DMS153 (cell line): ENCODE data around the gene ENTPD7.

Source experiments
- DNase-seq: peaks from one replicate; lab custom pipeline; 2025; lab: John Stamatoyannopoulos, UW

Gene ENTPD7

DNA sequence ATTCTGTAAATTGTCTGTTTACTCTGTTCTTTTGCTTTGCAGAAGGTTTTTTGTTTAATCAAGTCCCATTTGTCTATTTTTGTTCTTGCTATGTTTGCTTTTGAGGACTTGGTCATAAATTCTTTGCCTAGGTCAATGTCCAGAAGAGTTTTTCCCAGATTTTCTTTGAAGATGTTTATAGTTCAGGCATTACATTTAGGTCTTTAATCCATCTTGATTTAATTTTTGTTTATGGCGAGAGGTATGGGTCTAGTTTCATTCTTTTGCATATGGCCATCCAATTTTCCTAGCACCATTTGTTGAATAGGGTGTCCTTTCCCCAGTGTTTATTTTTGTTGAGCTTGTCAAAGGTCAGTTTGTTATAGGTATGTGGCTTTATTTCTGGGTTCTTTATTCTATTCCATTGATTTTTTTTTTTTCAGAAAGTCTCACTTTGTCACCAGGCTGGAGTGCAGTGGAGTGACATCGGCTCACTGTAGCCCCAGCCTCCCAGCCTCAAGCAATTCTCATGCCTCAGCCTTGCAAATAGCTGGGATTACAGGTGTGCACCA, 11.6 kb upstream of the ENTPD7 start:
- no peak for DNase-seq

DNA sequence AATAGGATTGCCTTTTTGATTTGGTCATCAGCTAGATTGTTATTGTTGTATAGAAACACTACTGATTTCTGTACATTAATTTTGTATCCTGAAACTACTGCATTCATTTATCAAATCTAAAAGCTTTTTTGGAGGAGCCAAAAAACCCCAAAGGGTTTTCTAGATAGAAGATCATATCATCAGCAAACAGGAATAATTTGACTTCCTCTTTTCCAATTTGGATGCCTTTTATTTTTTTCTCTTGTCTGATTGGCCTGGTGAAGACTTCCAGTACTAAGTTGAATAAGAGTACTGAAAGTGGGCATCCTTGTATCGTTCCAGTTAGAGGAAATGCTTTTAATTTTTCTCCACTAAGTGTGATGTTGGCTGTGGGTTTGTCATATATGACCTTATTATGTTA, 10.6 kb upstream of the ENTPD7 start:
- DNase-seq = no peak

DNA sequence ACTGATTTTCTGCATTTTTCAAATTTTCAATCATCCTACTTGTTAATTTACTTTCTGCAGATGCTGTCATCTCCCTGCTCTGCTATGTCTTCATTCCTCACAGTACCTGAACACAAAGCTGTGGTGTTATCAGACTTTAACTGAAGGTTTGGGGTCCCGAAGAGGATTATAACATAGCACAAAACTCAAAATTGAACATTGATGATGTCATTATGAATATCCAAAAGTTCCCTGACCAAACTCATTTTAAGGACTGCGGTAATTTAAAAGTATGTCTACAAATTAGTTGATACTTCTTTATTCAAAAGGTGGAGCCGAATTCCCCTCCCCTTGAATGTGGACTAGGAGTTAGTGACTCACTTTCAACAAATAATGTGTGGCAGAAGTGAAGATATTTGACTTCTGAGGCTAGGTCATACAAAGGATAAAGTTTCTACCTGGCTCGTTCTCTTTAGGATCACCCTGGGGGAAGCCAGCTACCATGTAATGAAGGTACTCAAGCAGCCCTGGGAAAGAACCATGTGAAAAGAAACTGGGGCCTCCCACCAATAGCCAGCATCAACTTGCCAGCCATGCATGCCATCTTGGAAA, 6.4 kb upstream of the ENTPD7 start:
- no peak for DNase-seq

DNA sequence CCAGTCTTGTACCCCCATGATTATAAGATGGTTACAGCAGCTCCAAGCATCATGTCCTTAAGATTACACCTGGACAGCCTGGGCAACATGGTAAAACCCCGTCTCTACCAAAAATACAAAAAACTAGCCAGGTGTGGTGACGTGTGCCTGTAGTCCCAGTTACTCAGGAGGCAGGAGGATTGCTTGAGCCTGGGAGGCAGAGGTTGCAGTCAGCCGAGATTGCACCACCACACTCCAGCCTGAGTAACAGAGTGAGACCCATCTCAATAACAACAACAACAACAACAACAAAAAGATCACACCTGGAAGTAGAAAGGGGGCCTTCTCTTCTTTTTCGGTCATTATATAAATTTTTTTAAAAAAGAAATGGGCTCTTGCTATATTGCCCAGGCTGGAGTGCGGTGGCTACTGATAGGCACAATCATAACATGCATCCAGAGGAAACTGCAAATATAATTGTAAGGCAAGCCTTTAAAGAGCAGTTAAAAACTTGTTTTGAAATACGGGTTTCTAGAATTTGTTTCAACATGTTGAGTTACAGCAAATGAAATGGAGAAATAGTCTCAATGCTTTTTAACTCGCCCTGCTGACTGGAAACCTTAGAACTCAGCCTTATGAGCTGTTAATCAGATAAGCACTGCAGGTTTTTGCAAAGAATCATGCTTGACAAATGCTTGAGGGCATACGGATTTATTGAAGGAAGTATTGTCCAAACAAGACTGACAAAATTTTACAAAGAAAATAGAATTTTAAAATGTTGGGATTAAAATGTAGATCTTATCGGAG, 4.7 kb upstream of the ENTPD7 start:
- no peak for DNase-seq

DNA sequence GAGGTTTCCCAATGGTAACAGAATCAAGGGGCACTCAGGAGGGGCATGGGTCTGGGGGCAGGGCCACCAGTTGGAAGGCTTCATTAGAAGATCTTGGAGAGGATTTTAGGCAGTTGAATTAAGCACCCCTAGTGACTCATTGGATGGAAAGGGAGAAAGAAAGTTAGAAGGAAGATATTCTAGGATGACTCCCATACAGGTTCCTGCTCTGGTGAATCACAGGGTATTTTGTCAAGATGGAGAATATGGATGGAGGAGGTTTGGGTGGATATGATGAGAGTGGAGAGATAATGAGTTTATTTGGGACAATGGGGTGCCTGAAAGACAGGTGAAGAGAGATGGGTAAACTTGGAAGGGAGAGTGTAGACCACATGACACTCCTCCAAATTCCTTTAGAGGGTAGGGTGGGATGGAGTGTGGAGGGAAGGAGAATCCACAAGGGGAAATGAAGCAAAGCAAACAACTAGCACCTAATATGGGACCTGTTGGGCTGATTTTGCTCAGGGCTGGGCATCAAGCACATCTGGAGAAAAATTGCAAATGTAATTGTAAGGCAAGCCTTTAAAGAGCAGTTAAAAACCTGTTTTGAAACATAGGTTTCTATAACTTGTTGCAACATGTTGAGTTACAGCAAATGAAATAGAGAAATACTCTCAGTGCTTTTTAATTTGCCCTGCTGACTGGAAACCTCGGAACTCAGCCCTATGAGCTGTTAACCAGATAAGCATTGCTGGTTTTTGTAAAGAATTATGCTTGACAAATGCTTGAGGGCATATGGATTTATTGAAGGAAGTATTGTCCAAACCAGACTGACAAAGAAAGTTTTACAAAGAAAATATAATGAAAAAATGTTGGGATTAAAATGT, 2.9 kb upstream of the ENTPD7 start:
- DNase-seq = no peak

DNA sequence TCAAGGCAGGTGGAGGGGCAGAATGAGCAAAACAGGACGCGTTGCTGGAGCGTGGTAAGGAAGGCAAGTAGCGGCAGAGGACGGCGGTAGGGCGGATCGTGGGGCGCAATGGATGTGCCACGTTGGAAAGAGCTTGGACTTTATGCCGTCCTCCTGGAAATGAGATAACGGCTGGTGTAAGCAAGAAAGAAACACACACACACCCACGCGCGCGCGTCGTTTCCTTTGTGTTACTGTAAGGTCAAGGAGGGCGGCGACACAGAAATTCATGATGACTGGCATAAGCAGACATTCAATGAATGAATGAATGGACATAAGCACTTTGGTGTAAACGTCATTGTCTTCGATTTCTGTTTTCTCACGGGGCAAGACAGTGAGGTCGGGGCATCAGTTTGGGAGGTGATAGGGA, 683 bp upstream of the ENTPD7 start:
- DNase-seq = no peak

DNA sequence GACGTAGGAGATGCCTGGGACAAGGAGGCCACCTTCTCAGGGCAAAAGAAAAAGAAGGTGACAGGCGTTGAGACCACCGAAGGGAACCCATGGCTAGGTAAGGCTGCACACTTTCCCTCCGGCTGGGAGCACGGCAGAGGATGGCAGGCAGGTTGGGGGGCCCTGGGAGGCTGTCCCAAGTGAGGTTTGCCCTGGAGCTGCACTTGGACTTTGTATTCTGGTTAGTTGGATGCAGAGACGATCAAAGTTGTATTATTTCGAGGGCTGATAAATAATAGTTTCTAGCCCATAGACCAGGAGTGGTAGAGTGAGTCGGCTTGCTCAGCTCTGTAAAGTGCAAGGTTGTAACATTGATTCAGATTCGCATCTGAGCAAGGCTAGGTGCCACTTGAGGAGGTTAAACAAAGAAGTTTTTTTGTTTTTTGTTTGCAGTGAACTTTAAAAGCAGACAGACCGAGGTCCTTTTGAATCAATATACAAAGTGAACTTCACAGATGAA, 608 bp downstream of the ENTPD7 start:
- DNase-seq = no peak

DNA sequence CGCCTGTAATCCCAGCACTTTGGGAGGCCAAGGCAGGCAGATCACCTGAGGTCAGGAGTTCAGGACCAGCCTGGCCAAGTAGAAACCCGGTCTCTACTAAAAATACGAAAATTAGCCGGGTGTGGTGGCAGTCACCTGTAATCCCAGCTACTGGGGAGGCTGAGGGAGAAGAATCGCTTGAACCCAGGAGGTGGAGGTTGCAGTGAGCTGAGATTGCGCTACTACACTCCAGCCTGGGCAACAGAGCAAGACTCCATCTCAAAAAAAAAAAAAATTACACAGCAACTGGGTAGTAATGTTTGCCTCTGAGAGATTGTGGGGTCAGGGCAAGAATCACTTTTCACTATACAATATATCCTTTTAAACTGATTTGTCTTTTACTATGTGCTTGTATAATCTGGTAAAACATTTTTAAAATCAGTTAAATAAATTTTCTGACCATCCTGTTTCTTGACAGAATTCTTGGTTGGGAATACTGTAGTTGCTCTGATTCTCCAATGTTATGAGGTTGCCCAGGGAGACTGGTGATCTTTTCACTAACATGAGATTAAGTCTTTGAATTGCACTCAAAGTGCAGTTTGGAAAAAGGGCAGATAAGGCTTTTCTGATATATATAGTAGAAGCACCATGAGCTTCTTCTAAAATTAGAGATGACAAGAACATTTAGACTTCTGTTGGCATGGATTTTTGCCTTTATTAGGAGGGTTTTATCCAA, 1.5 kb downstream of the ENTPD7 start:
- DNase-seq = no peak

DNA sequence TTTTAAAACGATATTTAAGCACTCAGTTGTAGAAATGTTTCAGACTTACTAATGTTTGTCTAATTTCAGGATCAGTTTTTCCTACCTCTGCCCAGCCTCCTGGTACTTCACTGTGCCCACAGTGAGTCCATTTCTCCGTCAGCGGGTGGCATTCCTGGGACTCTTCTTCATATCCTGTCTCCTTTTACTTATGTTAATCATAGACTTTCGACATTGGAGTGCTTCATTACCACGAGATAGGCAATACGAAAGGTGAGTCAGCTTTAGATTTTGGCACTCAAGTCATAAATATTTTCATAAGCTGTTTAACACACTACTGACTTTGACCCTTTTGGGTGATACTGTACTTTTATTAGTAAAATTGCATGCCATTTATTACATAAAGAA, 2.1 kb downstream of the ENTPD7 start:
- no peak for DNase-seq

DNA sequence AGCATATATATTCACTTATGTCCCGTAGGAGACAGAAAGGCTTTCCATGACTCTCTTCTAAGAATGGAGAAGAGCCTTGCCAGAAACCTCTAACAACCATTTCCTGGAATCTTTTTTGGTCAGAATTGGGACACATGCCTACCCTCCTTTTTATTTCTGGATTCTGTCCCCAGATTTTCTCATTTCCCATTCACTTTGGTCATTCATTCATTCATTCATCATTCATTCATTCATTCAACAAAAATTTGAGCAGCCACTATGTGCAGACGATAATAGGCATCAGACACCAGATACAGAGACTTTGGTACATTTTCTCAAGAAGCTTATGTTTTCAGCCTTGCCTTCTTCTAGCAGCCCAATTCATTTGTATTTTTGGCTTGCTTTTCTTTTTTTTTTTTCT, 6.0 kb downstream of the ENTPD7 start:
- no peak for DNase-seq

DNA sequence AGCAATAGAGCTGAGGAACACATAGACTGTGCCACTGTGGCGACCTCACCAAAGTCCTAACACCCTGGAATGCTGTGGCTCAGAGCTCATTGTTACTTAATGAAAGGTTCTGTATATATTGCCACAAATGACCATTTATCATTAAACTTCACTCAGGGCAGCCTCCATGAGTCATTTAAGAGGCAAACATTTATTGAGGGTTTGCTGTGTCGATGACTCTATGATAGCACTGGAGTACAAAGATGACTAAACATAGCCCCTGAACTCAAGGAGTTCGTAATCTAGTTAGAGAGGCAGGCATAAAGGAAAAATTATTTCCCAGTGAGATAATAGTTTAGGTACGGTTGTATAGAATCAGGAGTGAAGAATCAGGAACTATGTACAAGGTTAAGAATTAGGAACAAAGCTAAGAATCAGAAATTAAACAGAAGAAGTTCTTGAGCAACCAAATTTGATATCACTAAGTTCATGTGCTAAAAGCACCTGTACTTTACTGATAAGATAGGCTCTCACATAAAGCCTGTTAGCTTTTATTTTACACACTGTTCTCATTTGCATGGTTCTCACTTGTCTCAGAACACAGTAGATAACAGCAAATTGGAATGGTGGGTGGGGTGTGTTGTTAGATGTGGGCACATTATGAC, 7.9 kb downstream of the ENTPD7 start:
- no peak for DNase-seq

DNA sequence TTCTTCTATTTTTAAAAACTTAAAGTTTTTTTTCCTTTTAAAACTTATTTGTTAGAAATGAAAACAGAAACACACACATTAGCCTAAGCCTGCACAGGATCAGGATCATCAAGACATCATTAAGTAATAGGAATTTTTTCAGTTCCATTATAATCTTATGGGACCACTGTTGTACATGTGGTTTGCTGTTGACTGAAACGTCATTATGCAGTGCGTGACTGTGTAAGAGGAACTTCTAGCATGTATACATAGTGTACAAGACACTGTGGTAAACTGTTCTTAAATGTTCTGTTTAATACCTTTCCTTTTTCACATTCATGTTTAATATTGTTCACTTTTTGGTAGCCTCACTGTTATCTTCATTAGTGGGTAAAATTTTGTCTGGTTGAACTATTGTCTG, 12.1 kb downstream of the ENTPD7 start:
- no peak for DNase-seq

DNA sequence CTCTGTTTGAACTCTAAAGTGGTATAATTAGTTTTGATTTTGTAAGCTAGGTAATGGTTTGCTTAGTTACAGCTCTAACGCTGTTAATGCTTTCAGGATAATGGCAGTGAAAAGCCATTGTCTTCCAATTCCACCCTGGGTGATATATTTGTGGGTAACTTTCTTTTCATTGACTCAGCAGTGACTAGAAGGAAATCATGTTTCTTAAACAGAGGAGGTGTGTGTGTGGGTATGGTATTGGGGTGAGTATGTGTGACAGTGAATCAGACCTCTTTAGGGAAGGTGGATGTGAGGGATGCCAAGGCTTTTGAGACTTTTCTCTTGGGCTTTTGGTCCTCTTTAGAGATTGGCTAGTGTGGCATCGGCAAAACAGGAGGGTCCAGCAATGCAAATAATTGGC, 13.6 kb downstream of the ENTPD7 start:
- DNase-seq = no peak

DNA sequence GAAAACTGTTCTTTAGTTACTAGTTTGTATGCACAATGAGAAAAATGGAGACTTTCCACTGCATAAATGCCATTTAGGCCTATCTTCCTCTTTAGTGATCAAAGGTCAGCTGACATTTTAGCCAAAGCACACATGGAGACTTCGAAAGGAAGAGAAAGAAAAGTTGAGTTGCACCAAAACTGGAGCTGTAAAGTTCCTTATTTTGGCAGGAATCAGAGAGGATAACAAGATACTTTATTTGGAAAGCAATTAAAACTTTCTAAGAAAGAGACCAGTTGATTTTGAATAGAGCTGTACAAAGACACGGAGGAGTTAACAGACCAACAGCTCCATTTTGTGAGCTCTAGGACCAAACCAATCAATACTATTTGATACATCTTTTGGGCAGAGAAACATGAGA, 14.2 kb downstream of the ENTPD7 start:
- no peak for DNase-seq

DNA sequence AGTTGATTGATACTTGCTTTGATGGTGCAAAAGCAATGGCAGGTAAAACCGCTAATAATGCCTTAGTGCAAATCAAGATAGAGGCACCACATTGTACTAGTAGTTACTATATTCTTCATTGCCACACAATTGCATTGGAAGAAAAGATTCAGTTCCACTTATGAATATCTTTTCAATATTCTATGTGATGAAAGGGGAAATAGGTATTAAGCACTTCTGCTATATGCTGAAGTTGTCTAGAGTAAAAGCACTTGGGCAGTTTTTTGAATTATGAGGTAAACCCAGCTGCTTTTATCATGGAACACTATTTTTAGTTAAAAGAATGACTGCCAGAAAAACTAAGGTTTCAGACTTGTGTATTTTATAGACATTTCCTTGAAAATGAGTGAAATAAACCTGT, 15.5 kb downstream of the ENTPD7 start:
- no peak for DNase-seq

DNA sequence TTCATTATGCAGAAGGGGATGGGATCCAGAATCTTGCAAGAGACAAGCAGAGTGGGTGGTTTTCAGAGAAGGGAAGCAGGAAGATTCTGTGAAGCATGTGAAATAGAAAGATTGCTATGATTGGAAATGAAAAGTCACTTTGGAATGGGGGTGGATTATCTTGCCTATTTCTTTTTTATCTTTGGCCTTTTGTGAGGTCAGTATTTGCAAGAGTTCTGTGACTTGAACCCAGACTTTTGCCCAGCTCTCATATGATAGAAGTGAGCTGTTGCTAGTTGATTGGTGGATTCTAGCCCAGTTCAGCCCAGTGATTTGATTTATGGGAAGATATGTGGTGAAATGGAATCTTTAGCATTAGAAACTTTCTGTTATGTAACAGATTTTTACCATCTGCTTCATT, 17.1 kb downstream of the ENTPD7 start:
- DNase-seq = no peak

DNA sequence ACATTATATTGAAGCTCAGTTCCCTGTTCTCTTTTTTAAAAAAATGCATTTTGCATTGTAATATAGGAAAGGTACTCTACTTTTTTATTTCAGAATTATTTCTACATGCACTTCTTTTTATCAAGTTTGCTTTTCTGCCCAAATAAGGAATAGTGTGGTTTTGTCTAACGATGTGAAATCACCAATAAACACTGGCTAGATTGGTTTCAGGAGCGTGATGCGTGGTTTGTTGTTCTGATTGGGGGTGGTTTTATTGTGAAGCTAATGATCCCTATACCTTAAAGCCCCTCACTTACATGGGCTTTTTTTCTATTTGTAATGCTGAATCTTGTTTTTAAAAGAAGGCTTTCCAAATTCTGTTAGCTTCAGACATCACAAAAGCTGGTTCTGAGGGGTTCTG, 17.6 kb downstream of the ENTPD7 start:
- no peak for DNase-seq

DNA sequence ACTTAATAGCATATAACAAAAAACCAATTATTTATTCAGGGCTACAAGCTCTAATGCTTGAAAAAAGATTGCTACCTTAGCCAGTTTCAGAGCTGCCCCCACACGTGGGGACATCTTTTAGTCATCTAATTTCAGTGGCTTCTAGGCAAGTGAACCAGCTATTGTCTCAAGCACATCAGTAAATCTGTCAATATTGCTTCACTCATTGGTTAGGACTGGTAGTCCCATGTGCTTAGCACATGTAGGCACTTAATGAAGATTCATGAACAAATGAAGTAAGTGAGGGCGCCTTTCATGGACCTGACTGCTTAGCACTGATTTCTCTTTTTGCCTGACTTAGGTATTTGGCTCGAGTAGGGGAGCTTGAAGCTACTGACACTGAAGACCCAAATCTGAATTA, 19.6 kb downstream of the ENTPD7 start:
- no peak for DNase-seq

DNA sequence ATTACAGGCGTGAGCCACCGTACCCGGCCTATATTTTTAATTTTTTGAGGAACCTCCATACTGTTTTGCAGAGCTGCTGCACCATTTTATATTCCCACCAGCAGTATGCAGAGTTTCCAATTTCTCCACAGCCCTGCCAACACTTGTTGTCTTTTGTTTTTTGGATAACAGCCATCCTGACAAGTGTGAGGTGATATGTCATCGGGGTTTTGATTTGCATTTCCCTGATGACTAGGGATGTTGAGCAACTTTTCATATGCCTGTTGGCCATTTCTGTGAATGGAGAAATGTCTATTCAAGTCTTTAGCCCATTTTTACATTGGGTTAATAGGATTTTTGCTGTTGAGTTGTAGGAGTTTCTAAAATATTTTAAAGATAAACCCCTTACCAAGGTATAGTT, 22.2 kb downstream of the ENTPD7 start:
- DNase-seq = no peak

DNA sequence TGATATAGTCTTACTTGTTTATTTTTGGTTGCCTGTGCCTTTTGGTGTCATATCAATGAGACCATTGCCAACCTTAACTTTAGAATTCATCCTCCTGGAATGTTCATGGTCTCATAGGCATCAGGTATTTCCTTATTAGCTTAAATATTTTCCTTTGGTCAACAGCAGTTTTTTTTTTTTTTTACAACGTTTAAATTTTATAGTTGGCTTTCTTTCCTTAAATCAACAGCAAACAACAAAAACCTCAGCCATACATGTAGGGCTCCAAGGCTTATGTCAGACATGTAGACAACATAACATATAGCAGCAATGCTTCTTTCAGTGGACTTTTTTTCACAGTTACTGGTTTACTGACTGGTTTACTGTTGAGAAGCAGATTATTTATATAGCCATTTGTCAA, 22.7 kb downstream of the ENTPD7 start:
- no peak for DNase-seq

DNA sequence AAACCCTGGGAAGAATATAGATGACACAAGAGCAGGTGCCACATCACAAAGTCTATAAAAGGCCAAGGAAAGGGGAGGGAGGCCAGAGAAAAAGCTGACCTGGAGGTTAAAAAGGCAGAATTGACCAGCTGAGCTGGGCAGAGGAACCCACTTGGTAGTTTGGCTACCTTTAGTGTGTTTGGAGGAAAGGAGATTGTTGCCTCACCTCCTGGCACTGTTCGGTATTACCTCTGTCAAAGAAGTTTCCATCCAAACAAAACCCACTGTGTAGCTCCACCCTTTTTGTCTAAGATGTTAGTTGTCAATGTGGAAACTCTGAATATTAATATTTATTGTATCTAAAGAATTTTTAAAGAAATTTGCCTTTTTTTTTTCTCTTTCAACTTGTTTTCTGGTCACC, 23.4 kb downstream of the ENTPD7 start:
- no peak for DNase-seq

DNA sequence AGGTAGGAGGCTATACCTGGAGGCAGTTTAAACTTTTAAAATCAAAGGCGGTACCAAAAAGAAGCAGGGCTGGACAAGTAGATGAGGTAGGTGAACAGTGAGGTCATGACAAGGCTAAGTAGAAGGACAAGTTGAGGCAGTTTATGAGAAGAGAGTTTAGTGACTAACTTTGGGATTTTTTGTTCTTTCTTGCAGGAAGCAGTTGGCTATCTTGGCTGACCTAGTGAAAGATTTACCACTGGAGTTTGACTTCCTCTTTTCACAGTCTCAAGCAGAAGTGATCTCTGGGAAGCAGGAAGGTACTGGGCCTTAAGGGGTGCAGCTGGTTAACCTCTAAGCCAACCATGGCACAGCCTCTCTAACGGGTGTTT, 26.3 kb downstream of the ENTPD7 start:
- no peak for DNase-seq
